ENCODE measurements around the gene ALDH9A1.

The ALDH9A1 gene

DNA sequence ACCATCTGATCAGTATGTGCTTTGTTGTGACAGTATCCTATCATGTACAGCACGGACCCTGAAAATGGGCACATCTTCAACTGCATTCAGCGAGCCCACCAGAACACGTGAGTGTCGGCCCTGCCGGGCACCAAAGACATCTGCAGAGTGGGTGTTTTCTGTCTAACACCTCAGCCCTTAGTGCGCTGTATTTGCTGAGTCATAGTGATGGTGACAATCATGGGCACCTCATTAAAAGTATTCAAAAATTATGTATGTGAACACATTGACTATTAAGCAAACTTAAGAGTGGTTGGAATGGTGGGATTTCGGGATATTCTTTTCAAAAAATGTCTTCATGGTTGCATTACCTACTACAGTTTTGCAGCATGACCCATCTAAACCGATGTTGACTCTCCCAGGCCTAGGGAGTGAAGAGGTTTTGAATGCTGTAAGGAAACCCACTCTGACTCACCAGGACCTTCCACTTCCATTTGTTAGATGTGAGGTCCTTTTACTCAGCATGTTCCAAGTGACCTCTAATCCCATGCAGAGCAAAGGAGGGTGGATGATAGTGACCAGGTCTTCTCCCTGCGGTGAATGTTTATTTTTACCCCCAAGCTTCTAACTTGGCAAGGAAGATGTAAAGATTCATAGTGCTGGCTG is 47.3 kb downstream of the ALDH9A1 start:
- no peak for DNase-seq (ENCODE audit: low read depth)
- TF ChIP-seq, protein P1, sequence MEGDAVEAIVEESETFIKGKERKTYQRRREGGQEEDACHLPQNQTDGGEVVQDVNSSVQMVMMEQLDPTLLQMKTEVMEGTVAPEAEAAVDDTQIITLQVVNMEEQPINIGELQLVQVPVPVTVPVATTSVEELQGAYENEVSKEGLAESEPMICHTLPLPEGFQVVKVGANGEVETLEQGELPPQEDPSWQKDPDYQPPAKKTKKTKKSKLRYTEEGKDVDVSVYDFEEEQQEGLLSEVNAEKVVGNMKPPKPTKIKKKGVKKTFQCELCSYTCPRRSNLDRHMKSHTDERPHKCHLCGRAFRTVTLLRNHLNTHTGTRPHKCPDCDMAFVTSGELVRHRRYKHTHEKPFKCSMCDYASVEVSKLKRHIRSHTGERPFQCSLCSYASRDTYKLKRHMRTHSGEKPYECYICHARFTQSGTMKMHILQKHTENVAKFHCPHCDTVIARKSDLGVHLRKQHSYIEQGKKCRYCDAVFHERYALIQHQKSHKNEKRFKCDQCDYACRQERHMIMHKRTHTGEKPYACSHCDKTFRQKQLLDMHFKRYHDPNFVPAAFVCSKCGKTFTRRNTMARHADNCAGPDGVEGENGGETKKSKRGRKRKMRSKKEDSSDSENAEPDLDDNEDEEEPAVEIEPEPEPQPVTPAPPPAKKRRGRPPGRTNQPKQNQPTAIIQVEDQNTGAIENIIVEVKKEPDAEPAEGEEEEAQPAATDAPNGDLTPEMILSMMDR (IDR thresholded peaks at IDR 0.05; ENCODE audit: control insufficient read depth, extremely low read depth, insufficient read depth) = no peak
- H3K4me3 ChIP-seq (ENCODE audit: low read depth, low read length) = no peak overlapping the region

DNA sequence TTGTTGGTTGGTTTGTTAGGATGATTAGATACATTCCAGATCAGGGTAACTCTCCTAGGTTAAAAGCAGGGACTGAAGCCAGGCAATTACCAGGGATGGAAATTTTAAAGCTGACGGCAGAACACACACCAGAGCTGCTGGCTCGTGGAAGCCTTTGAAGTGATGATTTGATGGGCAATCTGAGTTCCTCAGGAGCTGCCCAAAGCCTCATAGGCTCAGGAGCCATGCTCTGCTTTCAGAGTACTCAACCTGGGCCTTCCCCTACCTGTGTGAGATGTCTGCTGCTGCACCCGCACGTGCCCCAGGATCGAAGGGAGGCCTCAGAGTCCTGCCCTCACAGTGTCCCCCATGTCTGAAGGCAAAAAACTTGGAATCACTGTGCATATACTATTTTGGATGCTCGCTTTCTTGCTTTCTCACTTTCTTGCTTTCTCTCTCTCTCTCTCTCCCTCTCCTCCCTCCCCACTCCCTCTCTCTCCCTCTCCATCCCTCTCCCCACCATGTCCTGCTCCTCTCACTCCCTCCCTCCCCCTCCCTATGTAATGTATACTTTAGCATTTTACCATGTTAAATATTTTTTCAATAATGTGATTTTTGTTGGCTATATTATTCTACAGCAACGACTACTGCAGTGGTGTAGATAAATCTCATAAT is 49.3 kb downstream of the ALDH9A1 start:
- TF ChIP-seq, protein P1 (IDR thresholded peaks at IDR 0.05; ENCODE audit: control insufficient read depth, extremely low read depth, insufficient read depth) = no peak
- no peak overlapping the region for H3K4me3 ChIP-seq (ENCODE audit: low read depth, low read length)
- DNase-seq (ENCODE audit: low read depth) = no peak

GRCh38 chr1:165647970-165648369 is 50.4 kb downstream of the ALDH9A1 start:
- TF ChIP-seq, protein P1 (IDR thresholded peaks at IDR 0.05; ENCODE audit: control insufficient read depth, extremely low read depth, insufficient read depth) = no peak
- DNase-seq (ENCODE audit: low read depth) = no peak
- no peak overlapping the region for H3K4me3 ChIP-seq (ENCODE audit: low read depth, low read length)

GRCh38 chr1:165647517-165647916 is 50.8 kb downstream of the ALDH9A1 start:
- H3K4me3 ChIP-seq (ENCODE audit: low read depth, low read length) = no peak overlapping the region
- TF ChIP-seq, protein P1 (IDR thresholded peaks at IDR 0.05; ENCODE audit: control insufficient read depth, extremely low read depth, insufficient read depth) = no peak
- DNase-seq (ENCODE audit: low read depth) = no peak

DNA sequence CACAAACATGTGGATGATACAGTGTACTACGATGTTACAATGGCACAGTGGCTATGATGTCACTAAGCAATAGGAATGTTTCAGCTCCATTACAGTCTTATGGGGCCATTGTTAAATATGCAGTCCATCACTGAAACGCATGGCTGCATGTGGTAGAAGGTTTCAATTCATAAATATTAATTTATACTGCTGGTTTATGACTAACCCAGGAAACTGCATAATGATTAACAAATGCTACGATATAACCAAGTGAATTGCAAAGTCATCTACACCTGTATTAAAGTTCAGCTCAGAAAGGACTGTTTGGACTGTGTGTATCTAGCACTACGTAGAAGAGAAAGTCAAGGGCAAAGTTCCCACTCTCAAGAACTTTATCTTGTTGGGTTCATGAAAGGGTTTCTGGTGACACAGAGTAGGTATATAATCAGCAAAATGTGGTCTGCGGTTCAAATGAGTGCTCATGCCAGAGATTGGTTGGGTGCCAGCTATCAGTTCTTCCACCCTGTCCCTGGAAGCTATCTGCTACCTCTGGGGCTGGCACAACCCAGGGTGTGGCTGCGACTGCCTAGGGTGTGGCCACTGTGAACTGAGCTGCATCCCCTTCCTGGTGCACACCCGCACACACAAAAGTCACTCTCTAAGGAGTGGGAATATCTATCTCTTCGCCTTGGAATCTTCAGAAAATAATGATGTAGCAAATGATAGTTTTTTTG is 52.6 kb downstream of the ALDH9A1 start:
- TF ChIP-seq, protein P1 (IDR thresholded peaks at IDR 0.05; ENCODE audit: control insufficient read depth, extremely low read depth, insufficient read depth) = no peak
- no peak overlapping the region for H3K4me3 ChIP-seq (ENCODE audit: low read depth, low read length)
- DNase-seq (ENCODE audit: low read depth) = no peak

- no peak for DNase-seq (ENCODE audit: low read depth)
- H3K4me3 ChIP-seq (ENCODE audit: low read depth, low read length) = no peak overlapping the region
- TF ChIP-seq, protein P1 (IDR thresholded peaks at IDR 0.05; ENCODE audit: control insufficient read depth, extremely low read depth, insufficient read depth) = no peak
Observed at GRCh38 chr1:165644064-165644735, 54.2 kb downstream of the ALDH9A1 start.
